Neutrophil (primary cell): Measurements from ENCODE around the gene HMGB2.

Experiments
- H3K27ac ChIP-seq: fragments of 200-600 bp; sonication (generic); 2 replicates; pipeline ENCODE4 v1.5.1; 2016; ENCODE audit warnings: mild to moderate bottlenecking, moderate library complexity
- H3K27me3 ChIP-seq: fragments of 200-600 bp; sonication (generic); 2 replicates; pipeline ENCODE4 v1.6.0; 2016; ENCODE audit warnings: mild to moderate bottlenecking
- H3K36me3 ChIP-seq: fragments of 200-600 bp; sonication (generic); 2 replicates; pipeline ENCODE4 v1.5.1; 2017
- H3K4me1 ChIP-seq, 2 experiments: fragments of 200-600 bp in 1 of 2; sonication (generic) in 1 of 2; 1 replicate in 1 of 2; 2 replicates in 1 of 2; pipeline versions ENCODE4 v1.5.1 to v1.6.1; 2013 to 2016; ENCODE audit warnings: low read depth in 1 of 2, low read length in 1 of 2, mild to moderate bottlenecking in 1 of 2, moderate library complexity in 1 of 2; ENCODE audit not compliant: control insufficient read depth in 1 of 2, insufficient read depth in 1 of 2
- H3K4me3 ChIP-seq, 2 experiments: fragments of 200-600 bp in 1 of 2; sonication (generic) in 1 of 2; 1 replicate in 1 of 2; 2 replicates in 1 of 2; pipeline ENCODE4 v1.5.1; 2013 to 2016; ENCODE audit warnings: low read depth in 1 of 2, low read length in 1 of 2, mild to moderate bottlenecking in 1 of 2, moderate library complexity in 1 of 2
- H3K9me3 ChIP-seq: fragments of 200-600 bp; sonication (generic); 2 replicates; pipeline ENCODE4 v1.5.1; 2016
- CTCF ChIP-seq: fragments of 200-600 bp; sonication (generic); IDR thresholded peaks from 2 replicates; pipeline ENCODE4 v1.5.1; 2016; ENCODE audit warnings: antibody characterized with exemption

The HMGB2 gene

DNA sequence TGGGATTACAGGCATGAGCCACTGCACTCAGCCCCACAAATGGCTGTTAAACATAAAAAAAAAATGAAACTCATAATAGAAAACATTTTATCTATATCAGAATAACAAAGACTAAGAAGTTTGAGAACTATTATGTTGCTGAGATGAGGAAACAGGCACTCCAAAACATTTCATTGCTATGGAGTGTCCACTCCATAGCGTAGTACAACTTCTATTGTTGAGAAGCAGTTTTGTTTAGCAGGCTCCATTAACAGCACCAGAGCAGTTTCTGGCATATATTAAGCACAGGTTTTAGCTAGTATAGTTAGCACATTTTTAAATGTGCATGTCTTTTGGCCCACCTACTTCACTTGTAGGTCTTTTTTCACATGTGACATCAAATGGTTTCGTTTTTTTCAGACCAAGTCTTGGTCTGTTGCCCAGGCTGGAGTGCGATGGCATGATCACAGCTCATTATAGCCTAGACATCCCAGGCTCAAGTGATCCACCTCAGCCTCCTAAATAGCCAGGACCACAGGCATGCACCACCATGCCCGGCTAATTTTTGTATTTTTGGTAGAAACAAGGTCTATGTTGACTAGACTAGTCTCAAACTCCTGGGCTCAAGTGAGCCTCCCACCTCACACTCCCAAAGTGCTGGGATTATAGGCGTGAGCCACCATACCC, 5.8 kb downstream of the HMGB2 start:
- Histone ChIP-seq H3K4me1 (peaks cover 51 to 52% of the 10 kb centered on the region in 2 experiments), H3K27me3 (no peaks in the 10 kb centered on the region), H3K27ac (peak overlapping the region; percentile 38), H3K36me3 (peaks cover 81% of the 10 kb centered on the region), H3K9me3 (no peaks in the 10 kb centered on the region), H3K4me3 (no peak overlapping the region)
- no peak for TF ChIP-seq CTCF

GRCh38 chr4:173325007-173325736, 9.0 kb downstream of the HMGB2 start:
- TF ChIP-seq CTCF: no peak
- Histone ChIP-seq H3K36me3 (peaks cover 86% of the 10 kb centered on the region), H3K27ac (peak overlapping the region; percentile 55), H3K9me3 (no peaks in the 10 kb centered on the region), H3K4me3 (no peak overlapping the region), H3K27me3 (no peaks in the 10 kb centered on the region), H3K4me1 (peaks cover 29 to 31% of the 10 kb centered on the region in 2 experiments)

- peak overlapping the region; percentile 47 for H3K27ac ChIP-seq
- no peak for TF ChIP-seq CTCF
- no peak overlapping the region for H3K4me3 ChIP-seq
- no peaks in the 10 kb centered on the region for H3K27me3 ChIP-seq
- H3K4me1 ChIP-seq: peaks cover 20 to 21% of the 10 kb centered on the region in 2 experiments
- H3K36me3 ChIP-seq: peaks cover 78% of the 10 kb centered on the region
- H3K9me3 ChIP-seq: no peaks in the 10 kb centered on the region
Measured at GRCh38 chr4:173319696-173320095, 14.5 kb downstream of the HMGB2 start.

- Histone ChIP-seq H3K4me1 (peaks cover 16 to 20% of the 10 kb centered on the region in 2 experiments), H3K9me3 (no peaks in the 10 kb centered on the region), H3K4me3 (no peak overlapping the region), H3K27ac (no peak overlapping the region), H3K36me3 (peaks cover 79% of the 10 kb centered on the region), H3K27me3 (no peaks in the 10 kb centered on the region)
- peak; percentile 10 for TF ChIP-seq CTCF
Measured at GRCh38 chr4:173318648-173319211, 15.4 kb downstream of the HMGB2 start.

DNA sequence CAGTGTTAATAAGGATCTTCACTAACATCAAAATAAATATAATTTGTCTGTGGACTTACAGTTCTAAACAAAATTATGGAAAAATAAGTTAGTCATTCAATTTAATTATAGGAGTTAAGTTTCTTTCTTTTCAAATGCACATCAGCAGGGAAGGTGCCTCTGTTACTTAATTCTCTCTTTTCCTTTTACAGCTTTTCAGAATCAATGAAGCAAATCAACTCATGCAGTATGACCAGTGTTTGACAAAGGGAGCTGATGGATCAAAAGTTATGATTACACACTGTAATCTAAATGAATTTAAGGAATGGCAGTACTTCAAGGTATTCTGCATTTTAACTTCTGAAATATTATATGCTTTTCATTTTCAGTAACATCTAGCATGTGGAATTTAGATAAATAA, 15.9 kb downstream of the HMGB2 start:
- Histone ChIP-seq H3K4me3 (no peak overlapping the region), H3K4me1 (peaks cover 18 to 20% of the 10 kb centered on the region in 2 experiments), H3K27me3 (no peaks in the 10 kb centered on the region), H3K27ac (no peak overlapping the region), H3K36me3 (peaks cover 76% of the 10 kb centered on the region), H3K9me3 (no peaks in the 10 kb centered on the region)
- TF ChIP-seq CTCF: no peak
